Stimulated activated CD4-positive, alpha-beta T cell treated with anti-CD3 and anti-CD28 coated beads, Interleukin-1b, Interleukin-23, amount 100 ng/mL, for 24 hours (primary cell): Measurements from ENCODE around the gene CRACR2B.

Experiments used
- DNase-seq, 4 experiments: peaks; one replicate each; pipeline ENCODE4 v3.0.0-alpha.2; 2020; ENCODE audit warnings: low read depth in 4 of 4, low spot score in 1 of 4

Gene CRACR2B

DNA sequence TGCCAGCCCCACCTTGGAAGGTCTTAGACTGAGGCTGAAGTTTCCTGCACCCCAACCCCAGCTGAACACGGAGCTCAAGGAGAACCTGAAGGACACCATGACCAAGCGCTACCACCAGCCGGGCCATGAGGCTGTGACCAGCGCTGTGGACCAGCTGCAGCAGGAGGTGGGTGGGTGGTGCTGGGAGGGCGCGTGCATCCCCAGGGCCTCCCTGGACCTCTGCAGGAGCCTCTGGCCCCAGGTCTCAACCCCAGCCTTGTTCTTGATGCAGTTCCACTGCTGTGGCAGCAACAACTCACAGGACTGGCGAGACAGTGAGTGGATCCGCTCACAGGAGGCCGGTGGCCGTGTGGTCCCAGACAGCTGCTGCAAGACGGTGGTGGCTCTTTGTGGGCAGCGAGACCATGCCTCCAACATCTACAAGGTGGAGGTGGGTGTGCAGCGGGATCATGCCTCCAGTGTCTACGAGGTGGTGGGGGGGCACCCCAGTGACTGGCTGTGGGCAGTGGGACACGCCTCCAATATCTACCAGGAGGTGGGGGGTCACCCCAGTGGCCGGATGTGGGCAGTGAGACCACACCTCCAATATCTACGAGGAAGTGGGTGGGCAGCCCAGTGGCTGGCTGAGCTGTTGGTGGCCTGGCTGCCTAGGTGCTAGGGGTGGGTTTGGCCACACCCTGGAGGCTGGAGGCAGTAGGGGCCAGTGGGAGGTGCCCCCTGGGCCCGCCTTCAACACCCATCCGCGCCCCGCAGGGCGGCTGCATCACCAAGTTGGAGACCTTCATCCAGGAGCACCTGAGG, 9.7 kb downstream of the CRACR2B start:
- no peak for DNase-seq

DNA sequence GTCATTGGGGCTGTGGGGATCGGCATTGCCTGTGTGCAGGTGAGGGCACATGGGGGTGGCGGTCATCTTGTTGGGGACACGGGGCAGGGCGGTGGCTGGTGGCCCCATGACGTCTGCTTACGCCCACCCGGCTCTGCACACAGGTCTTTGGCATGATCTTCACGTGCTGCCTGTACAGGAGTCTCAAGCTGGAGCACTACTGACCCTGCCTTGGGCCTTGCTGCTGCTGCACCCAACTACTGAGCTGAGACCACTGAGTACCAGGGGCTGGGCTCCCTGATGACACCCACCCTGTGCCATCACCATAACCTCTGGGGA, 10.2 kb downstream of the CRACR2B start:
- DNase-seq: no peak

- DNase-seq: no peak
Measured at GRCh38 chr11:838441-839279, 10.9 kb downstream of the CRACR2B start.

DNA sequence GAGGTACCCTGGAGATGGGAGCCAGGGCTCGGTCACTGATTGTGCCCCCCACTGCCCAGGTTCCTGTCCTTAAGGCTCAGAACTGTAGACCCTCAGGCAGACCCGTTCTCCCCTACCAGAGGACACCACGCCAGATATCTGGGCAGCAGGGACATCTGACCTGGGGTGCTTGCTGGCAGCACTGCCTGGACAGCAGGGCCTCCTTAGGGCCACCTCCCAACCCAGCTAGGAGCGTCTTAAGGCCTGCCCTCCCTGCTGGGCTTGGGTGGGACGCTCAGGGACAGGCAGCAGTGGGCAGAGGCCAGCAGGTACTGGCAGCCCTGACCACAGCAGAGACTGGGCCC, 11.5 kb downstream of the CRACR2B start:
- no peak for DNase-seq

GRCh38 chr11:839875-840617, 12.3 kb downstream of the CRACR2B start:
- DNase-seq: no peak

DNA sequence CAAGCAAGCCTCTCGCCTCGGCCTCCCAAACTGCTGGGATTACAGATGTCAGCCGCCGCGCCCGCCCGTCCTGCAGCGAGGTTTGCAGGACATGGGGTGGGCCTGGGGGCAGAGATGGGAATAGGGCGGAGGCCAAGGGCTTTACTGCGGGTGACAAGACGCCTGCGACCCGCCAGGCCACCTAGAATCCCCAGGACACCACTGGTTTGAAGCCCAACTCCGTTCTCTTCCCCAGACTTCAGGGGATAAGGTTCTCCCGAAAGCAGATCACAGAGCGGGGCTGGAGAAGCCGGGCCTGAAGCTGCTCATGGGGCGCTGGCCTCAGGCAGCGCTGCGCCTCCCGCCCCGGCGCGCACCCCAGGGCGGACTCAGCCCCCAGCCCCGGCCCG, 14.3 kb downstream of the CRACR2B start:
- DNase-seq: no peak

- DNase-seq: peak; percentile 79 to 89 (median 84)
Measured at GRCh38 chr11:842370-843002, 14.8 kb downstream of the CRACR2B start, which contains the start of the genes POLR2L and TSPAN4. TSS of gene POLR2L (minus strand) at chr11:842529. CDS start at chr11:842508, 21 bp downstream. TSS of gene TSPAN4 (plus strand) at chr11:842852. CDS start at chr11:850305, 7,453 bp downstream.

GRCh38 chr11:843086-843734, 15.5 kb downstream of the CRACR2B start:
- DNase-seq: no peak

GRCh38 chr11:843818-844692, 16.3 kb downstream of the CRACR2B start:
- no peak for DNase-seq

DNA sequence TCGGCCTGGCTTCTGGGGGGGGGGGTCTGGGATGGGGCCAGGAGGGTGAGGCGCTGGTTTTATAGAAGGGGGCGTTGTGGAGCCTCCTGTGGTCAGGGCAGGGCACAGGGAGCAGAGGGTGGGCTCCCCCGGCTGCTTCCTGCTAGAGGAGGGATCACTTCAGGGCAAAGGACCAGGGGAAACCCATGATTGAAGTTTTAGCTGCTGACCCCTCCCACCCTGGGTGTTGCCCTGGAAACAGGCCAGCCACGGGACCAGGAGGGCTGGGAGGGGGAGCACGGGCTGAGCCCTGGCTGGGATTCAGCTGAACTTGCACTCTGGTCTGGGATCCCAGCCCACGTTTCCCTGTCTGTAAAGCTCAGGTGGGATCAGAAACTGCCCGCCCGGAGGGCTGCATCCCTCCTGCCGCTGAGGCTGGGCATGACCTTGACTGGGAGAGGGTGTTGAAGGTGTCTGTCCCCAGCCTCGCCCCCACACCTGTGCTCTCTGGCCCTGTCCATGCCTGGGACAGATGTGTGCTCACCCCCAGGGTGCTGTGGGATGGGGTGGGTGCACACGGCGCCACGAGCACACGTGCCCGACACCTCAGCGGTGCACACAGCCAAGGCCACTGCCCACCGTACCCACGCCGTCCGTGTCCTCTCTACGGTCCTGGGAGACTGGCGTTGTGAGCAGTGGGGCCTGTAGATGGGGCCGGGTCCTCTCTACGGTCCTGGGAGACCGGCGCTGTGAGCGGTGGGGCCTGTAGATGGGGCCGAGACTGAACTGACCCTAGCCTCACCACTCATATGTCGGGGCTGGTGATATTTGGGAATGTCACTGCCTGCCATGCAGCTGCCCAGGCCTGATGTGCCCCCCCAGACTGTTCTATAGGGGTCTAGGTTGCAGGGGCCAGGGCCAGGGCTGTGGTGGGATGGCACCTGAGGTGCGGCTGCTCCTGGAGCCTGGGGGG, 17.2 kb downstream of the CRACR2B start:
- DNase-seq: no peak

- no peak for DNase-seq
Measured at GRCh38 chr11:845872-846495, 18.3 kb downstream of the CRACR2B start.

GRCh38 chr11:846496-847098, 18.9 kb downstream of the CRACR2B start:
- no peak for DNase-seq

DNA sequence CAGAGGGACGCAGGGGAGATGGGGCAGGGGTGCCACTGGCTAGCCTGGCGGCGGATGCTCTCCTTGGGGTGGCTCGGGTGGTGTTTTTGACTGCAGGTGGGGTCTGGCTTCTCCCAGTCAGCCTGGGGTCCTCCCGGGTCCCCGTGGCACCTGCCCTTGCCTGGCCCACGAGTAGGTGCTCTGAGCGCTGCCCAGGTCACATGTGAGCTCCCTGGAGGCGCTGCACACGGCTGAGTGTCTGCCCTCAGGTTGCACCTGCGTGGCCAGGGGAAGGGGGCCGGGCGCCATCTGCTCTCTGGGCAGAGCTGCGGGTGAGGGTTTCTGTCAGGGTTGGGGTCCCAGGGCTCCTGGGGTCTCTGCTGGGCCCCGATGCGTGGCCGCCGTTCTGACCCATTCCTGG, 20.2 kb downstream of the CRACR2B start:
- DNase-seq: no peak

GRCh38 chr11:848380-848931, 20.7 kb downstream of the CRACR2B start:
- peak; percentile 30 to 56 (median 46) for DNase-seq

DNA sequence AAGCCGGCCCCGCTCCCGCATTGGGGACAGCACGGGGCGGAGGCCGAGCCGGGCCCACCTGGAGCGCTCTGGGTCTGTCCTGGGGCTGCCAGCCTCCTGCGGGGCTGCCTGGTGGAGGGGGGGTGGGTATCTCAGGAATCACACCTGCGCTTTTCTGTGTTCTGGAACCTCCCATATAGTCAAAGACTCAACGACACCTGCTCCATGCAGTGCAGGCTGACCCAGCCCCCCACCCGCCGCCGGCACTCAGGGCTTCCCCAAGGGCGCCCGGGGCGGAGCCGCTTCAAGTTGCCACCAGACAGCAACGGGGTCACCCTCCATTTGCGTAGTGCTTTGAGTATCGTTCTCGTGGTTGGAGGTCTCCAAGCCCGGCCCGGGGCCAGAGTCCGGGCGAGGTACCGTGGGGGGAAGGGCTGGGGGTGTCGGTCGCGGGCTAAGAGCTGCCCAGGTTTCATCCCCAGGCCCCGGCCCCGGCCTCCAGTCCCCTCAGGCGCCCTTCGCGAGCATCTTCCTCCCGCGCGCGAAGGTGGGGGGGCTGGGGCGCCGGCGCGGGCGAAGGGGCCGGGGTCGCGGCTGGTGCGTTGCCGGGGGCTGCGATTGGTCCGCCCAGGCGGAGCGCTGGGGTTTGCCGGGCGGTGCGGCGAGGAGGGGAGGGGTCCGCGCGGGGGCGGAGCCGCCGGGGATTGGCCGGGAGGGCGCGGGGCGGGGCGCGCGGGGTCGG, 21.5 kb downstream of the CRACR2B start:
- DNase-seq: peak in 2 of 4 experiments; percentile 24 to 30

GRCh38 chr11:849951-850774, 22.4 kb downstream of the CRACR2B start:
- DNase-seq: no peak
